Upper lobe of right lung (tissue), 1 donor: ENCODE results near the gene GDF15. TPM values are rescaled to one million over a fixed set of nuclear protein-coding genes. Genes with fewer than 3 reads are reported as not detected.
"Not testable (repeated sequence)": the region's sequence is repeated elsewhere in the genome, so short reads cannot be mapped to it uniquely, and the experiment has no call there.

Experiments
- ATAC-seq: fragments of 200-7000 bp; cut with Tn5 transposase; one replicate; pipeline ENCODE4 v1.9.1; 2020; ENCODE audit warnings: mild to moderate bottlenecking, moderate library complexity
- DNase-seq: peaks from one replicate; pipeline ENCODE4 v3.0.0-alpha.2; 2020
- H3K27ac ChIP-seq: fragments of 200-600 bp; one replicate; pipeline ENCODE4 v1.8.0; 2022
- H3K27me3 ChIP-seq: fragments of 200-600 bp; one replicate; pipeline ENCODE4 v1.8.0; 2022; ENCODE audit warnings: mild to moderate bottlenecking
- H3K36me3 ChIP-seq: fragments of 200-600 bp; one replicate; pipeline ENCODE4 v1.8.0; 2022
- H3K4me1 ChIP-seq: fragments of 200-600 bp; one replicate; pipeline ENCODE4 v1.8.0; 2022
- H3K4me3 ChIP-seq: fragments of 200-600 bp; one replicate; pipeline ENCODE4 v1.8.0; 2022; ENCODE audit warnings: mild to moderate bottlenecking
- H3K9me3 ChIP-seq: fragments of 200-600 bp; one replicate; pipeline ENCODE4 v1.8.0; 2022
- intact Hi-C: fragments of 100-400 bp; cut with DNase I; formaldehyde crosslinking; loops from one replicate; pipeline ENCODE4 v1.11.0; 2022
- total RNA-seq: library from RNA; stranded (reverse); fragmentation: NEBNext Ultra II Directional; extraction: Animal tissue kit (Norgen Biotek cat#: 25700); gene quantifications from one replicate; pipeline ENCODE4 v1.2.1, GENCODE V29; 2021
- TF ChIP-seq, protein P1 (sequence below): fragments of 200-600 bp; IDR thresholded peaks from one replicate; pipeline ENCODE4 v1.8.0; 2022; ENCODE audit warnings: antibody characterized with exemption
- donor health status: DM: no; HTN: yes; CAD: no; lungs with severe emphysema.

The GDF15 gene
- total RNA-seq, 1 donor from 2014 or later = 105 TPM

- peak; percentile 91 for ATAC-seq
- TF ChIP-seq, protein P1, sequence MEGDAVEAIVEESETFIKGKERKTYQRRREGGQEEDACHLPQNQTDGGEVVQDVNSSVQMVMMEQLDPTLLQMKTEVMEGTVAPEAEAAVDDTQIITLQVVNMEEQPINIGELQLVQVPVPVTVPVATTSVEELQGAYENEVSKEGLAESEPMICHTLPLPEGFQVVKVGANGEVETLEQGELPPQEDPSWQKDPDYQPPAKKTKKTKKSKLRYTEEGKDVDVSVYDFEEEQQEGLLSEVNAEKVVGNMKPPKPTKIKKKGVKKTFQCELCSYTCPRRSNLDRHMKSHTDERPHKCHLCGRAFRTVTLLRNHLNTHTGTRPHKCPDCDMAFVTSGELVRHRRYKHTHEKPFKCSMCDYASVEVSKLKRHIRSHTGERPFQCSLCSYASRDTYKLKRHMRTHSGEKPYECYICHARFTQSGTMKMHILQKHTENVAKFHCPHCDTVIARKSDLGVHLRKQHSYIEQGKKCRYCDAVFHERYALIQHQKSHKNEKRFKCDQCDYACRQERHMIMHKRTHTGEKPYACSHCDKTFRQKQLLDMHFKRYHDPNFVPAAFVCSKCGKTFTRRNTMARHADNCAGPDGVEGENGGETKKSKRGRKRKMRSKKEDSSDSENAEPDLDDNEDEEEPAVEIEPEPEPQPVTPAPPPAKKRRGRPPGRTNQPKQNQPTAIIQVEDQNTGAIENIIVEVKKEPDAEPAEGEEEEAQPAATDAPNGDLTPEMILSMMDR = peak; percentile 87
- intact Hi-C loops = loop anchor here (5.0 kb wide), 2 partner anchors 43 to 63 kb away; no protein-coding TSS in a partner anchor
- Histone ChIP-seq H3K36me3 (no peaks in the 10 kb centered on the region), H3K4me1 (peaks cover 3% of the 10 kb centered on the region), H3K27ac (no peak overlapping the region), H3K9me3 (no peaks in the 10 kb centered on the region), H3K27me3 (no peaks in the 10 kb centered on the region), H3K4me3 (no peak overlapping the region)
- DNase-seq = peak; percentile 80
These were observed 36.3 kb upstream of the GDF15 start for GRCh38 chr19:18349524-18350128.

DNA sequence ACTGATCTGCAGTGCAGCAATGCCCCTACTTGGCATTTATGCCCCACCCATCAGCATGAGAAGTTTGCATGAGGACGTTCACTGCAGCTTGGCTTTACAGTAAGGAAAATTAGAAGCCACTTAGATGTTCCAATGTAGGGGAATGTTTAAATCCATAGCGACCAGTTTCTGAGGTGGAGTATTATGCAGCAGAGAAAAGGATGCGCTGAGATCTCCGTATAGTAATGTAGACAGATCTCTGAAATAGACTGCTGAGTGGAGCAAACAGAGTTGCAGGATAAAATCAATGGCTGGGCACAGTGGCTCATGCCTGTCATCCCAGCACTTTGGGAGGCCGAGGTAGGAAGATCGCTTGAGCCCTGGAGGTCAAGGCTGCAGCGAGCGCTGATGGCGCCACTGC is 35.5 kb upstream of the GDF15 start:
- no peaks in the 10 kb centered on the region for H3K27me3 ChIP-seq

DNA sequence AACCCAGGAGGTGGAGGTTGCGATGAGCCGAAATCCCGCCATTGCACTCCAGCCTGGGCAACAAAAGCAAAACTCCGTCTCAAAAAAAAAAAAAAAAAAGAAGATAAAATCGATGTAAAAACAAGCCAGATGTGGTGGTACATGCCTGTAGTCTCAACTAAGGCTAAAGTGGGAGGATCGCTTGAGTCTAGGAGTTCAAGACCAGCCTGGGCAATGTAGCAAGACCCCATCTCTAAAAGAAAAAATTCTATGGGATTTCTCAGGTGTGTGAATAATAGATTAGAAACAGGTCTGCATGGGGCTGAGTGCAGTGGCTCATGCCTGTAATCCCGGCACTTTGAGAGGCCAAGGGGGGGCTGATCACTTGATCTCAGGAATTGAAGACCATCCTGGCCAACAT is 34.4 kb upstream of the GDF15 start:
- Histone ChIP-seq H3K4me3 (no peak overlapping the region), H3K4me1 (peaks cover 3% of the 10 kb centered on the region), H3K36me3 (peaks cover 11% of the 10 kb centered on the region), H3K27me3 (no peaks in the 10 kb centered on the region), H3K27ac (no peak overlapping the region), H3K9me3 (no peaks in the 10 kb centered on the region)
- TF ChIP-seq, protein P1 = no peak
- no peak for DNase-seq
- ATAC-seq = no peak
- intact Hi-C loops = loop anchor here (5.0 kb wide), 1 partner anchor 41 kb away; no protein-coding TSS in a partner anchor

More for the DNA sequence above, 35.5 kb upstream of the GDF15 start:
- Histone ChIP-seq H3K36me3 (peaks cover under 1% of the 10 kb centered on the region), H3K4me1 (peaks cover 3% of the 10 kb centered on the region), H3K9me3 (no peaks in the 10 kb centered on the region), H3K27ac (no peak overlapping the region), H3K4me3 (no peak overlapping the region)
- ATAC-seq = no peak
- TF ChIP-seq, protein P1 = no peak
- no peak for DNase-seq
- intact Hi-C loops = loop anchor here (5.0 kb wide), 1 partner anchor 42 kb away; no protein-coding TSS in a partner anchor

GRCh38 chr19:18353378-18354005 is 32.5 kb upstream of the GDF15 start:
- peaks cover 30% of the 10 kb centered on the region for H3K36me3 ChIP-seq
- H3K27ac ChIP-seq = no peak overlapping the region
- no peaks in the 10 kb centered on the region for H3K27me3 ChIP-seq
- DNase-seq (no peak), ATAC-seq (no peak)
- TF ChIP-seq, protein P1 = no peak
- peaks cover 3% of the 10 kb centered on the region for H3K4me1 ChIP-seq
- no peak overlapping the region for H3K4me3 ChIP-seq
- H3K9me3 ChIP-seq = no peaks in the 10 kb centered on the region
- intact Hi-C loops = loop anchor here (5.0 kb wide), 1 partner anchor 39 kb away; no protein-coding TSS in a partner anchor

DNA sequence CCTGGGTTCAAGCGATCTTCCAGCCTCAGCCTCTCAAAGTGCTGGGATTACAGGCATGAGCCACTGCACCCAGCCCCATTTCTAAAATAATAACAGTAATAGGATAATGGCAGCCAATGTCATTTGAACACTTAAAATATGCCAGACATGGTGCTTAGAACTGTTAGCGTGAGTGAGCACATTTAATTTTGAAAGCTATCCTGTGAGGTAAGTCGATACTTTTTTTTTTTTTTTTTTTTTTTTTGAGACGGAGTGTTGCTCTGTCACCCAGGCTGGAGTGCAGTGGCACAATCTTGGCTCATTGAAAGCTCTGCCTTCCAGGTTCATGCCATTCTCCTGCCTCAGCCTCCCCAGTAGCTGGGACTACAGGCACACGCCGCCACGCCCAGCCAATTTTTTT is 31.2 kb upstream of the GDF15 start:
- intact Hi-C loops = loop anchor here (5.0 kb wide), 1 partner anchor 38 kb away; no protein-coding TSS in a partner anchor
- H3K36me3 ChIP-seq = peaks cover 43% of the 10 kb centered on the region

GRCh38 chr19:18357041-18357440 is 28.9 kb upstream of the GDF15 start:
- Histone ChIP-seq H3K4me3 (no peak overlapping the region), H3K9me3 (no peaks in the 10 kb centered on the region), H3K36me3 (peaks cover 56% of the 10 kb centered on the region), H3K27ac (no peak overlapping the region), H3K4me1 (no peaks in the 10 kb centered on the region), H3K27me3 (no peaks in the 10 kb centered on the region)
- TF ChIP-seq, protein P1 = no peak
- intact Hi-C loops = no loop called here
- ATAC-seq (no peak), DNase-seq (no peak)

More for the DNA sequence above, 31.2 kb upstream of the GDF15 start:
- DNase-seq, H3K9me3 ChIP-seq, H3K4me1 ChIP-seq, H3K4me3 ChIP-seq, H3K27ac ChIP-seq, ATAC-seq, H3K27me3 ChIP-seq: not testable (repeated sequence)
